HG03442 (cell line): ENCODE results near the gene DSE.

ENCODE experiments used
- ATAC-seq: cut with Tn5 transposase; IDR thresholded peaks from one replicate; pipeline ENCODE4 v1.9.1; 2021; ENCODE audit warnings: mild to moderate bottlenecking, moderate library complexity; ENCODE audit not compliant: unreplicated experiment

Gene DSE

GRCh38 chr6:116408491-116408890 is 37.7 kb downstream of the DSE start:
- ATAC-seq, result peak; percentile 43

GRCh38 chr6:116409756-116410155 is 39.0 kb downstream of the DSE start:
- ATAC-seq, result peak; percentile 62

GRCh38 chr6:116411284-116411623 is 40.5 kb downstream of the DSE start:
- no peak for ATAC-seq

- ATAC-seq, result no peak
These were observed 41.5 kb downstream of the DSE start for GRCh38 chr6:116412270-116412669.

GRCh38 chr6:116413357-116413756 is 42.6 kb downstream of the DSE start:
- no peak for ATAC-seq

- no peak for ATAC-seq
These were observed 46.9 kb downstream of the DSE start for GRCh38 chr6:116417661-116418060.

GRCh38 chr6:116419069-116419786 is 48.5 kb downstream of the DSE start:
- no peak for ATAC-seq

GRCh38 chr6:116420341-116420740 is 49.6 kb downstream of the DSE start:
- ATAC-seq, result no peak

- ATAC-seq, result no peak
These were observed 51.5 kb downstream of the DSE start for GRCh38 chr6:116422238-116422637.

GRCh38 chr6:116424001-116424400 is 53.3 kb downstream of the DSE start:
- no peak for ATAC-seq

GRCh38 chr6:116426551-116426950 is 55.8 kb downstream of the DSE start:
- no peak for ATAC-seq

GRCh38 chr6:116429111-116429510 is 58.4 kb downstream of the DSE start:
- no peak for ATAC-seq

- no peak for ATAC-seq
These were observed 60.1 kb downstream of the DSE start for GRCh38 chr6:116430860-116431259.

GRCh38 chr6:116431964-116432595 is 61.3 kb downstream of the DSE start:
- ATAC-seq, result no peak

GRCh38 chr6:116433206-116433712 is 62.5 kb downstream of the DSE start:
- no peak for ATAC-seq

GRCh38 chr6:116434056-116434725 is 63.4 kb downstream of the DSE start:
- no peak for ATAC-seq

- no peak for ATAC-seq
These were observed 65.8 kb downstream of the DSE start for GRCh38 chr6:116436586-116436985.

- no peak for ATAC-seq
These were observed 66.9 kb downstream of the DSE start for GRCh38 chr6:116437656-116438055.

- ATAC-seq, result no peak
These were observed 68.1 kb downstream of the DSE start for GRCh38 chr6:116438590-116439448.

- ATAC-seq, result no peak
These were observed 68.8 kb downstream of the DSE start for GRCh38 chr6:116439522-116440051.

- no peak for ATAC-seq
These were observed 72.4 kb downstream of the DSE start for GRCh38 chr6:116443105-116443504.
